Ammon's horn (tissue), 1 donor: ENCODE measurements around the gene PPP1R14C.
"Not testable (repeated sequence)": the region's sequence is repeated elsewhere in the genome, so short reads cannot be mapped to it uniquely, and the experiment has no call there.

Experiments used
- DNase-seq: peaks from one replicate; pipeline ENCODE4 v3.0.0-alpha.2; 2016; ENCODE audit warnings: low spot score

The PPP1R14C gene

DNA sequence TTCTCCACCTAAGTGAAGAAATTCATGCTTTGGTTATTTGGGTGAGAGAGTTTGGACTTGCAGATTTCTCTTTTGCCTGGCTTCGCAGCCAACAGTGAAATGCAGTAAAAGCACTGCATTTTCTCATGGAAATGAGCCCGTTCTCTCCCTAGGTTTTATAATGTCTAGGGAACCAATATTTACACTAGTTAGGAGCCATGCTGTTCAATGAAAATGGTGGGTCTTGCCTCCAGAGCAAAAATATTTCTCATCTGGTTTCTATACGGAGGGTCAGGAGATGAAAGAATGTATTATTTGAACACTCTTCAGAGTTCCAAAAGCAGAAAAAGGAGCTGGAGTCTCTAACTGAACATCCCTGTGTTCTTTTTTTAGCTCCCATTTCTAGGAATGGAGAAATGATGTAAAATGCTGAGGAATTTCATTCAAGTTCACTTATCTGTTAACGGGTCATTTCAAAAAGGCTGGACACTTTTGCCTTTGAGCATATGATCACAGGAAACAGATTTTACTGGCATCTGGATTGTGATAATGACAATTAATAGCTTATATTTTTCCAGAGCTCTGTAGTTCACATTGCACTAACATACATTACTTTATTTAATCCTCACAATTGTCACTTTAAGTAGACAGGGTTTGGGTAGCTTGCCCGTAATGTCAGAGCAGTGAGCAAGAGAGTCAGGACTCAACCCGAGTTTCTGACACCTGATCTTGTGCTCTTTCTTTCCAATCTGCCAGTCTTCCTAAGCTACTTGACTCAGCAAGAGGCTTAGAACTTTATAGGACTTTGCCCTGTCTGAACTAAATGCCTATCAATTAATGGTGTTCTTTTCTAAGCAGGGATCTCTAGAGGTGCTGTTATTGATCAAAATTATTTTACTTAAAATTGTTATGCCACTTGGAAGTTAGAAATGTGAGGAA lies 78.0 kb downstream of the PPP1R14C start:
- no peak for DNase-seq

GRCh38 chr6:150224820-150225219 lies 82.0 kb downstream of the PPP1R14C start:
- DNase-seq: no peak

GRCh38 chr6:150227281-150227680 lies 84.4 kb downstream of the PPP1R14C start:
- no peak for DNase-seq

DNA sequence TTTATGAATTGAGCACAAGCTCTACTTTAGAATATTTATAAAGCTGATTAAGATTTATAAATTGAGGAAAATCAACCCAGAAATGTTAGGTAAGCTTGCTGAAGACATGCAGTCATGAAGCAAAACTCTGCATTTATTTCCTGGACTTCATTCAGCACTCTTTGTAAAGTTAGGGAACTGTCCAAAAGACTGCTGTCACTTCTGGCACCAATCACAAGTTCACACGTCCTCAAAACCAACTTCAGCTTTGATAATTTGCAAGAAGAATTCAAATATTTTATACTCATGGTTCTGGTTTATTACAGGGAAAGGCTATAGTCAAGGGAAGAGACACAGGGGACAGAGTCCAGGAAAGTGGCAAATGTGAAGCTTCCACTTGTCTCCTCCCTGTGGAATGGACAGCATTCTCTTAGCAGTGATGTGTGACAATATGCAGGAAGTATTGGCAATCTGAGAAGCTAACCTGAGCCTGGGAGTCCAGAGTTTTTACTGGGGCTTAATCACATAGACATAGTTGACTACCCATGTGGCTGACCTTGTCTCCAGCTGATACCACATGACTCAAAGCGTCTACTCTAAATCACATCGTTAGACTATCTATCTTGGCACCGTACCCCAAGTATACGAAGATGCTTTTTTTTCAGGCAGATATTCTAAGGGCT lies 85.4 kb downstream of the PPP1R14C start:
- no peak for DNase-seq

GRCh38 chr6:150229436-150230163 lies 86.8 kb downstream of the PPP1R14C start:
- no peak for DNase-seq

DNA sequence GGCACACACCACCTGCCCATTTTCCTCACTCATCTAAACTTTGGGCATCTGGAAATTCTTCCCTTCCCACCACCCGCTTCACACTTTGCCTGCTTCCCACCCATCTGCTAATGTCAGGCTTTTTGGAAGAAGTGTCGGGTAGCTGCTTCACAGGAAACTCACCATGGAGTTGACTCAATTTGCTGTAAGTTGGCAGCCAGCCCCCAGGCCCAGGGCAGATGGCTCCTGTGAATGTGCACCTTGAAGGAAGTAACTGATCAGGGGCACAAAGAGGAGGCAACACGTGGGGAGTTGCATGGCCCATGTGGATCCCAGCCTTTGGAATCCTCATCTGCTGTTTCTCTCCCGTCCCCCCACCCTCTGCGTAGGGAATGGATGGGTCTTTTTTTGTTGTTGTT lies 87.3 kb downstream of the PPP1R14C start:
- DNase-seq: no peak

DNA sequence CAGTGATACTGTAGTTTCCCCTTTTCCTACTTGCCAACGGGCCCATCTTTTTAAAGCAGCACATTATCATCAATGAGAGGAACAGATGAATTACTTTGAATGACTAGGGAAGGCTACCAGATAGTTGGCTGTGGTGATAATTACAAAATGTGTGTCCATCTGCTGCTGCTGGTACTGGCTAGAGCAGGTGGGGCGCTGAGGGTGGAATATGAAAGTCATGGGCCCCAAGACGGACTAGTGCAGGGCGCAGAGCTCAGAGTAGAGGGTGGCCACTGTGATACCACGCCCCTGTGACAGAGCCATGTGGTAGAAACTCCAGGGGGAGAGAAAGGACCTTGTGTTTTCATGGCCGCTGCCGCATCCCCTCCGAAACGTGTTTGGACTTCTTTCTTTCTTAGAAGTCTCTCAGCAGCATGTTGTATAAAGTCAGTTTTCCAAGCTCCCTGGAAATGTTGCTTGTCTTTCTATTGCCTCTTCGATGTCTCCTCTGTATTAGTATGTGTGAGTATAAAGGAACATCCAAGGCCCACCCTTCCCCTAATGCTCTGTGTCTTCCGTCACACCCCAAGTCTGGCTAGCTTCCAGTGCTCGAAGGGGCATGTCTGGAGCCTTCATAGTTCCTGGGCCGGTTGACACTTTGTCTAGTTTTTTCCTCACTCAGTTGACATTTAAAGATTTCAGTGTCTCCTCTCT lies 88.1 kb downstream of the PPP1R14C start:
- no peak for DNase-seq

GRCh38 chr6:150231525-150231850 lies 88.6 kb downstream of the PPP1R14C start:
- no peak for DNase-seq

GRCh38 chr6:150233843-150234269 lies 91.0 kb downstream of the PPP1R14C start:
- DNase-seq: peak; percentile 63

- no peak for DNase-seq
These were observed 92.4 kb downstream of the PPP1R14C start for GRCh38 chr6:150235218-150235617.

- DNase-seq: no peak
These were observed 93.3 kb downstream of the PPP1R14C start for GRCh38 chr6:150236114-150236513.

DNA sequence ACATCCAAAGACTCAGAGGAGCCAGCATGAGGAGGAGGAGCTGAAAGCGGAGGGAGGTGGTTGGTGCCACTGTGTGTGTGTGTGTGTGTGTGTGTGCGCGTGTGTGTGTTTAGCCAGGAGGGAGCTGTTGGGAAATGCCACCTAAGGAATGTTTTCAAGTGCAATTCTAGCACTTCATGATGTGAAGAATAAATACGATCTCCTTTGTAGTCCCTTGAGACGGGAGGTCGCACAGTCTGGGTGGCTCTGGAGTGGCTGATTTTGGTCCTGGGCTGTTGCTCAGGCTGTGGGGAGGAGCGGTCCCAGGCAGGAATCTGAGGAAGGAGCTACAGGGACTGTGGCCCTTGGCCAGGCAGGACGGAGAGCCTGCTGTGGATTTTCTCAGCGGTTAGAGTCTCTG lies 93.7 kb downstream of the PPP1R14C start:
- no peak for DNase-seq

- no peak for DNase-seq
These were observed 94.8 kb downstream of the PPP1R14C start for GRCh38 chr6:150237626-150238025.

- DNase-seq: no peak
These were observed 95.5 kb downstream of the PPP1R14C start for GRCh38 chr6:150238336-150238741.

DNA sequence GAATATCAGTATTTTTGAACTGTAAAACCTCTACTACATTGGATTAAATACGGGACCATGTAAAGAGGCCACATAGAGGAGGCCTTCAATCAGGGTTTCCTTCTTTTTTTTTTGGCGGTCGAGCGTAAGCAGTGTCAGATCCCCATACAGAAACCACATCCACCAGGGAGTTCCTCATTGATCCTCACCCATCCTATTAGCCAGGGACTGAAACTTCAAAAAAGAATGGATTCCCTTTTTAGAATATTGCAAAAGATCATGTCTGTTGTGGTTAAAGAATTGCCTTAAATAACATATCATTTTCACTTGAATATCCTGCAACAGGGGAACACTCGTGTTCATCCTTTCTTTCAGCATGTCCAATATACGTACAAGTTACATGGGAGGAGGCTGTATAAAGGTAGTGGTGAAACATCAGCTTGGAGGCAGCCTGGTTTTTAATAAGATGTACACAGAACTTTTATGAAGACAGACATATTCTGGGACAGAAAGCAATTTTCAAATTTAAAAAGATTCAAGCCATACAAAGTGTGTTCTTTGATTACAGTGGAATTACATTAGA lies 96.1 kb downstream of the PPP1R14C start:
- DNase-seq: peak; percentile 16

DNA sequence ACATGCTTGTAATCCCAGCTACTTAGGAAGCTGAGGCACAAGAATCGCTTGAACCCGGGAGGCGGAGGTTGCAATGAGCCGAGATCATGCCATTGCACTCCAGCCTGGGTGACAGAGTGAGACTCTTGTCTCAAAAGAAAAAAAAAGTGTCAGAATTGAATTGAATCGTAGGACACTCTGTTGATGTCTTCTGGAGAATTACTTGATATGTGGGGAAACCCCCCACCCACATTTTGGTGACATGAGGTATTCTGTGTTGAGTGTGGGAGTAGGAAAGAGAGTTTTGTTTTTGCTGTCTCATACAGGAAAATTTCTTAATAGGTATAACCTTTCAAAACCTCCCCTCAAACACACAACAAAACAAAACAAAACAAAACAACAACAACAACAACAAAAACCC lies 98.9 kb downstream of the PPP1R14C start:
- DNase-seq: not testable (repeated sequence)

DNA sequence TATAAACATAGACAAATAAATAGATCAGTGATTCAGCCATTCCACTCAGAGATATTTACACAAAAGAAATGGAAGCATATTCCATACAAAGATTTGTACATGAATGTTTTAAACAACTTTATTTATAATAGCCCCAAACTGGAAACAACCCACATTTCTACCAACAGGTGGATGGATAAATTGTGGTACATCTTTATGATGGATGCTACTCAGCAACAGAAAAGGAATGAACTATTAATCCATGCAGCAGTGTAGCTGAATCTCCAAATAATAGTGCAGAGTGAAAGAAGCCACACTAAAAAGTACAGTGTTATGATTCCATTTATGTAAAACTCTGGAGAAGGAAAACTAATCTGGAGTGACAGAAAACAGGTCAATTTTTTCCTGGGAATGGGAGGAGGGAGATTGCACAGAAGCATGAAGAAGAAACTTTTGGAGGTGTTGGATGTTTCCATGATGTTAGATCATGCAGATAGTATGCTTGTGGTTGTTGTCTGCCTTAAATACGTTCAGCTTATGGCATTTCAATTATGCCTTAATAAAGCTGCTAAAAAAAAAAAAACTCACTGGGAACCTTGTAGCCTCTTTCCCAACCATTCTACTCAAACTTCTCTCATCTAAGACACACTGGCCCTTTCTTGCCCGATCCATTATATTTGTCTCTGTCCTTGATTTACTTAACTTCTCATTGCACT lies 100.9 kb downstream of the PPP1R14C start:
- no peak for DNase-seq

DNA sequence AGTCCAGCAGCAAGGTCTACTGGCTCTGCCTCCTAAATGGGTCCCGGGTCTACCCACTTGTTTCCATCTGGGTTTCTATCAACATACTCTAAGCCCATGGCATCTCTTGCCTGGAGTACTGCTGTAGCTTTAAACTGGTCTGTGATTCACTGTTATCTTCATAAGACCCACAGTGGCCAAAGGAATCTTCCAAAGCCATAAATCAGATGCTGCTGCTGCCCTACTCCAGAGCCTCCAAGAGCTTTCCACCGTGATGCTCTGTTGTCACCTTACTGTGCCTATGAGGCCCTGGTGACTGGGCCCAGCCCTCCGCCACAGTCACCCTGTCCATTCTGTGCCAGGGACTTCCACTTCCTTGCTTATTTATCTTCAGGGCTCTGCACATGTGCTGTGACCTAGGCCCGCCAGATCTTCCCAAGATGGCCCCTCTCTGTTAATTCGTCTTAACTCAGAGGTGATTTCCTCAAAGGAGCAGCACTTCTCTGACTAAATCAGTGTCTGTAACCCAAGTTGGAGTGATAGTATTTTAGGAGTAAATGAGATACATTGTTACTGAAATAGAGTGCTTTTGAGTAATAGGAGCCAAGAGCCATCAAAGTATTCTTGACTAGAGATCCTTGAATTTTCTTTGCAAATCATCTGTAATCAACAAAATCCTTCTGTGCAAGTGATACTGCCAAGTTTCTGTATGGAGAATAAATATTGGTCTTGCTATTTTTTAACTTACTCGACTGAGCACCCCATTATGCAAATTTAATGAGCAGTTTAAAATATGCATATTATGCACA lies 102.5 kb downstream of the PPP1R14C start:
- DNase-seq: no peak

- DNase-seq: no peak
These were observed 105.0 kb downstream of the PPP1R14C start for GRCh38 chr6:150247803-150248202.

GRCh38 chr6:150248300-150248699 lies 105.5 kb downstream of the PPP1R14C start:
- DNase-seq: no peak
